A673 (cell line): ENCODE results near the gene TLE4. TPM values are rescaled to one million over a fixed set of nuclear protein-coding genes. Genes with fewer than 3 reads are reported as not detected.

ENCODE experiments used
- BruUV-seq: library from RNA; stranded (reverse); fragments of 400-500 nt; replicated peaks from 2 replicates; lab custom pipeline; 2021; lab: Mats Ljungman, UMichigan
- CTCF ChIA-PET: fragments of 300-600 bp; sonication (Branson Sonifier 250); formaldehyde crosslinking; loops from one replicate; lab custom pipeline; 2022; ENCODE audit warnings: antibody characterized with exemption; lab: Charles Lee
- POLR2A ChIA-PET: fragments of 300-600 bp; sonication (Branson Sonifier 250); formaldehyde crosslinking; loops from one replicate; lab custom pipeline; 2022; ENCODE audit warnings: antibody characterized with exemption; ENCODE audit not compliant: low non-redundant PET; lab: Charles Lee
- DNase-seq: peaks from one replicate; pipeline ENCODE4 v3.0.0-alpha.2; 2015; ENCODE audit warnings: low spot score
- H3K27ac ChIP-seq: fragments of 200-600 bp; sonication (generic); 2 replicates; pipeline ENCODE4 v1.5.1; 2016; ENCODE audit warnings: mixed run types, low read depth, mild to moderate bottlenecking, mixed read lengths, antibody characterized with exemption, low read length; ENCODE audit not compliant: poor library complexity, severe bottlenecking
- H3K27me3 ChIP-seq: fragments of 200-600 bp; sonication (generic); replicated peaks from 2 replicates; pipeline ENCODE4 v1.6.1; 2017; ENCODE audit warnings: mixed run types, low read depth, mild to moderate bottlenecking, mixed read lengths, antibody characterized with exemption, low read length; ENCODE audit not compliant: insufficient read depth, poor library complexity
- H3K36me3 ChIP-seq: fragments of 200-600 bp; sonication (generic); 2 replicates; pipeline ENCODE4 v1.6.1; 2016; ENCODE audit warnings: mixed run types, mild to moderate bottlenecking, mixed read lengths, antibody characterized with exemption, low read length; ENCODE audit not compliant: insufficient read depth, poor library complexity, severe bottlenecking
- H3K4me1 ChIP-seq: fragments of 200-600 bp; sonication (generic); 2 replicates; pipeline ENCODE4 v1.6.1; 2017; ENCODE audit warnings: mixed run types, mild to moderate bottlenecking, mixed read lengths, antibody characterized with exemption, low read length; ENCODE audit not compliant: insufficient read depth, poor library complexity, severe bottlenecking
- H3K4me3 ChIP-seq: fragments of 200-600 bp; sonication (generic); 2 replicates; pipeline ENCODE4 v1.5.1; 2016; ENCODE audit warnings: low read depth, mixed run types, mild to moderate bottlenecking, mixed read lengths, low read length; ENCODE audit not compliant: poor library complexity, severe bottlenecking
- H3K9me3 ChIP-seq: fragments of 200-600 bp; sonication (generic); 2 replicates; pipeline ENCODE4 v1.6.1; 2016; ENCODE audit warnings: mixed run types, low read depth, mild to moderate bottlenecking, mixed read lengths, antibody characterized with exemption, low read length; ENCODE audit not compliant: poor library complexity, severe bottlenecking
- CTCF ChIP-seq: fragments of 300-800, 200-600 bp; sonication (generic); conservative IDR thresholded peaks from 2 replicates; pipeline ENCODE4 v1.5.1; 2017; ENCODE audit warnings: low read depth, mild to moderate bottlenecking, antibody characterized with exemption, low read length, moderate library complexity, mixed read lengths
- EZH2 ChIP-seq: fragments of 200-600 bp; sonication (generic); IDR thresholded peaks from 2 replicates; pipeline ENCODE4 v1.6.1; 2017; ENCODE audit warnings: borderline replicate concordance, low read depth, mild to moderate bottlenecking, mixed read lengths, antibody characterized with exemption, low read length; ENCODE audit not compliant: poor library complexity, severe bottlenecking
- intact Hi-C: fragments of 100-400 bp; cut with micrococcal nuclease; formaldehyde crosslinking; loops from one replicate; pipeline ENCODE4 v1.10.0; 2022; ENCODE audit not compliant: unreplicated experiment
- total RNA-seq: library from RNA; stranded (reverse); gene quantifications from 2 replicates; pipeline ENCODE4 v1.2.3, GENCODE V29; 2021

Gene TLE4
- total RNA-seq, 1 experiment from 2014 or later: 21.3 TPM

- no peaks in the 10 kb centered on the region for H3K27me3 ChIP-seq
- H3K4me1 ChIP-seq: no peaks in the 10 kb centered on the region
- no peak for DNase-seq
- BruUV-seq: no TSS peak
- POLR2A ChIA-PET: no interaction called here
- no peak overlapping the region for H3K27ac ChIP-seq
- no peak overlapping the region for H3K4me3 ChIP-seq
- H3K36me3 ChIP-seq: no peaks in the 10 kb centered on the region
- intact Hi-C loops: no loop called here
- TF ChIP-seq EZH2 (no peak), CTCF (no peak)
- CTCF ChIA-PET: no interaction called here
- no peaks in the 10 kb centered on the region for H3K9me3 ChIP-seq
These were observed 45.6 kb downstream of the TLE4 start for GRCh38 chr9:79617395-79617794.

GRCh38 chr9:79619930-79620329 lies 48.2 kb downstream of the TLE4 start:
- H3K36me3 ChIP-seq: no peaks in the 10 kb centered on the region
- peaks cover 18% of the 10 kb centered on the region for H3K4me1 ChIP-seq
- ChIA-PET CTCF (no interaction called here), POLR2A (no interaction called here)
- no peaks in the 10 kb centered on the region for H3K27me3 ChIP-seq
- no peak overlapping the region for H3K4me3 ChIP-seq
- no peaks in the 10 kb centered on the region for H3K9me3 ChIP-seq
- H3K27ac ChIP-seq: no peak overlapping the region
- no peak for TF ChIP-seq CTCF
- no peak for TF ChIP-seq EZH2
- intact Hi-C loops: no loop called here
- BruUV-seq: no TSS peak
- DNase-seq: no peak

- Histone ChIP-seq H3K4me1 (peaks cover 22% of the 10 kb centered on the region), H3K4me3 (no peak overlapping the region), H3K27ac (no peak overlapping the region), H3K9me3 (no peaks in the 10 kb centered on the region), H3K36me3 (no peaks in the 10 kb centered on the region), H3K27me3 (no peaks in the 10 kb centered on the region)
- ChIA-PET CTCF (no interaction called here), POLR2A (no interaction called here)
- no peak for DNase-seq
- intact Hi-C loops: no loop called here
- TF ChIP-seq EZH2 (no peak), CTCF (no peak)
- no TSS peak for BruUV-seq
These were observed 50.3 kb downstream of the TLE4 start for GRCh38 chr9:79621916-79622575.
